OCI-LY3 (cell line): ENCODE measurements around the gene PALM3.
A peak's percentile ranks its signal among the peaks of the same experiment; 100 is the strongest.

ENCODE experiments used
- H2AFZ ChIP-seq: fragments of 200-600, 300-600 bp; shearing (Covaris generic); 2 replicates; pipeline ENCODE4 v1.6.0; 2014; ENCODE audit warnings: antibody characterized with exemption, low read depth, low read length
- H3K27ac ChIP-seq: fragments of 200-600, 300-600 bp; sonication (generic); 2 replicates; pipeline ENCODE4 v1.5.1; 2014; ENCODE audit warnings: mild to moderate bottlenecking, low read length, moderate library complexity, mixed read lengths
- H3K27me3 ChIP-seq: fragments of 200-600, 300-600 bp; sonication (generic); 2 replicates; pipeline ENCODE4 v1.6.1; 2014; ENCODE audit warnings: low read depth, low read length, mixed read lengths
- H3K36me3 ChIP-seq: fragments of 200-600, 300-600 bp; sonication (generic); replicated peaks from 2 replicates; pipeline ENCODE3; 2014; ENCODE audit warnings: low read depth, low read length, mixed read lengths
- H3K4me1 ChIP-seq: fragments of 300-600, 200-600 bp; sonication (generic); 2 replicates; pipeline ENCODE4 v1.6.1; 2014; ENCODE audit warnings: low read length, mixed read lengths
- H3K4me2 ChIP-seq: fragments of 200-600, 300-600 bp; sonication (generic); 2 replicates; pipeline ENCODE4 v1.6.1; 2014; ENCODE audit warnings: low read length, mixed read lengths
- H3K4me3 ChIP-seq: fragments of 300-600, 200-600 bp; sonication (generic); 2 replicates; pipeline ENCODE4 v1.5.1; 2014; ENCODE audit warnings: antibody characterized with exemption, mild to moderate bottlenecking, low read length, moderate library complexity
- H3K79me2 ChIP-seq: fragments of 300-600, 200-600 bp; shearing (Covaris generic); 2 replicates; pipeline ENCODE4 v1.6.1; 2014; ENCODE audit warnings: mild to moderate bottlenecking, low read length, mixed read lengths
- H3K9ac ChIP-seq: fragments of 300-600, 200-600 bp; shearing (Covaris generic); 2 replicates; pipeline ENCODE4 v1.6.0; 2014; ENCODE audit warnings: mild to moderate bottlenecking, low read length, moderate library complexity
- H3K9me3 ChIP-seq: fragments of 200-600, 300-600 bp; shearing (Covaris generic); 2 replicates; pipeline ENCODE4 v1.6.1; 2014; ENCODE audit warnings: low read length, mixed read lengths; ENCODE audit not compliant: insufficient read depth
- H4K20me1 ChIP-seq: fragments of 200-600, 300-600 bp; sonication (generic); 2 replicates; pipeline ENCODE4 v1.6.1; 2016; ENCODE audit warnings: low read length, mixed read lengths; ENCODE audit not compliant: insufficient read depth
- EZH2phosphoT487 ChIP-seq: fragments of 200-600 bp; shearing (Covaris generic); IDR thresholded peaks from 2 replicates; pipeline ENCODE4 v1.6.1; 2018; ENCODE audit warnings: antibody characterized with exemption, mixed run types, low read depth
- TF ChIP-seq, protein P1 (sequence below): fragments of 200-600, 300-600 bp; sonication (generic); IDR thresholded peaks from 2 replicates; pipeline ENCODE4 v1.5.1; 2014; ENCODE audit warnings: antibody characterized with exemption, low read length, low read depth

PALM3 gene

DNA sequence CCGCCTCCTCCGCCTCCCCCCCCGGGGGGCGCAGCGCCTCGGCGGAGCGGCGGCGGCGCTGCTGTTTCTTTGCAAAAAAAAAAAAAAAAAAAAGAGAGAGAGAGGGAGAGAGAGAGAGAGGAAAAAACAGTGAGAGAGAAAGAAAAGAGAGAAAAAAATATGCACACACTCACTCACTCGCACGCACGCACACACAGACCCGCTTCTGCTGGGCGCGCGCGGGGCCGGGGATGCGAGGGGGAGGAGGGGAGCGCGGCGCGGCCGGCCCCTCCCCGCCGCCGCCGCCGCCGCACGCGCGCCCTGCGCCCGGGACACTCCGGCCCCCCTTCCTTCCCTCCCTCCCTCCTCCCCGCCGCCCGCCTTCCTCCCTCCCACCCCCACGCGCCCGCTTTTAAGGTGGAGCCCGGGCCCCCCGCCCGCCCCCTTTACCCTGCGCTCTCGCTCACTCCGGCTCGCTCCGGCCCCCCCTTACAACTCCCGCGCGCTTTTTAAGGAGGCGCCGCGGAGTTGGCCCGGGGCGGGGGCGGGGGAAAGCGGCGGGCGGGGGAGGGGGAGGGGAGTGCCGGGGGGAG, 28.7 kb upstream of the PALM3 start, which contains the start of gene SAMD1:
SAMD1 (minus strand) TSS at position 243 of the 572 bp plus-strand sequence.
- Histone ChIP-seq H2AFZ (0 out of 2 replicates have a peak within 1 kb of the TSS, but pooled peaks have one; percentile 36), H3K27ac (peak within 1 kb of the TSS; percentile 76), H4K20me1 (no peaks in the 10 kb centered on the region), H3K4me3 (peak within 1 kb of the TSS; percentile 88), H3K9me3 (peaks cover 7% of the 10 kb centered on the region; the same call in 1 of the 2 replicates), H3K27me3 (no peaks in the 10 kb centered on the region), H3K9ac (peak within 1 kb of the TSS; percentile 89), H3K79me2 (no peaks in the 10 kb centered on the region), H3K4me2 (peak within 1 kb of the TSS; percentile 92), H3K36me3 (peaks cover 23% of the 10 kb centered on the region), H3K4me1 (peaks cover 12% of the 10 kb centered on the region)
- no peak for TF ChIP-seq EZH2phosphoT487

DNA sequence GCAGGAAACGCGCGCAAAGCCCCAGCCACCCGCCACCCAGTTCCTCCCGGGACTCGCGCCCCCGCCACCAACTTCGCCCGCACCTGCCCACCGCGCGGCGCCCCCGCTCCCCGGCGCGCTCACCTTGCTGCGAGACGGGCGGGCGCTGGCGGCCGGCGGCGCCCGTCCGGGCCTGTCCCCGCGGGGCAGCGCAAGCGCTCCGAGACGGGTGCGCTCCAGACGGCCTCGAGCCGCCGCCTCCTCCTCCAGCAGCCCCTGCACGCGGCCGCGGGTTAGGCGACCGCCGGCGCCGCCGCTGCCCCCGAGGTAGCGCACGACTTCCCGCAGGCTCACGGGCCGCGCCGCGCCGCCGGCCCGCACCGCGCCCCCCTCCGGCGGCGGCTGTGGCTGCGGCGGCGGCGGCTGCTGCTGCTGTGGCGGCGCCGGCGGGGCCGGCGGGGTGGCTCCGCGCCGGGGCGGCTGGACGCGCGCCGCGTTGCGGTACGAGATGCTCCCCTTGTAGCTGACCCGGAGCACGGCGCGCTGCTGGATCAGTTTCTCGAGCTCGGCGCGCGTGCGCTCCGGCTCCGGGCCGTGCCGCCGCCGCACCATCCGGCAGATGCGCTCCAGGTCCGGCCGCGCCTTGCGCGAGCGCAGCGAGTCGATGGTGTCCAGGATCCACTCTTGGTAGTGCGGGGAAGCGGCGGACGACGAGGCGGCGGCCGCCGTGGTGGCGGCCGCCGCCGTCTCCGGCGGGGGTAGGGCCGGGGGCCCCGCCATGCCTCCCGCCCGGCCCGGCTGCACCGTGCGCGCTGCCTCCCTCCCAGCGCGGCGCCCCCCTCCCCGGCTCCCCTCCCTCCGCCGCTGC, 28.0 kb upstream of the PALM3 start:
- Histone ChIP-seq H3K27me3 (no peaks in the 10 kb centered on the region), H3K36me3 (peaks cover 23% of the 10 kb centered on the region), H3K9ac (peak overlapping the region; percentile 76), H3K4me1 (peaks cover 12% of the 10 kb centered on the region), H3K9me3 (peaks cover 7% of the 10 kb centered on the region; the same call in 1 of the 2 replicates), H3K27ac (peak overlapping the region; percentile 54; the same call in 1 of the 2 replicates), H3K4me3 (peak overlapping the region; percentile 88), H4K20me1 (no peaks in the 10 kb centered on the region), H3K4me2 (peak overlapping the region; percentile 86), H3K79me2 (no peaks in the 10 kb centered on the region), H2AFZ (peak overlapping the region; percentile 36; the same call in 1 of the 2 replicates)
- TF ChIP-seq EZH2phosphoT487 = no peak
- TF ChIP-seq, protein P1, sequence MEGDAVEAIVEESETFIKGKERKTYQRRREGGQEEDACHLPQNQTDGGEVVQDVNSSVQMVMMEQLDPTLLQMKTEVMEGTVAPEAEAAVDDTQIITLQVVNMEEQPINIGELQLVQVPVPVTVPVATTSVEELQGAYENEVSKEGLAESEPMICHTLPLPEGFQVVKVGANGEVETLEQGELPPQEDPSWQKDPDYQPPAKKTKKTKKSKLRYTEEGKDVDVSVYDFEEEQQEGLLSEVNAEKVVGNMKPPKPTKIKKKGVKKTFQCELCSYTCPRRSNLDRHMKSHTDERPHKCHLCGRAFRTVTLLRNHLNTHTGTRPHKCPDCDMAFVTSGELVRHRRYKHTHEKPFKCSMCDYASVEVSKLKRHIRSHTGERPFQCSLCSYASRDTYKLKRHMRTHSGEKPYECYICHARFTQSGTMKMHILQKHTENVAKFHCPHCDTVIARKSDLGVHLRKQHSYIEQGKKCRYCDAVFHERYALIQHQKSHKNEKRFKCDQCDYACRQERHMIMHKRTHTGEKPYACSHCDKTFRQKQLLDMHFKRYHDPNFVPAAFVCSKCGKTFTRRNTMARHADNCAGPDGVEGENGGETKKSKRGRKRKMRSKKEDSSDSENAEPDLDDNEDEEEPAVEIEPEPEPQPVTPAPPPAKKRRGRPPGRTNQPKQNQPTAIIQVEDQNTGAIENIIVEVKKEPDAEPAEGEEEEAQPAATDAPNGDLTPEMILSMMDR = no peak

DNA sequence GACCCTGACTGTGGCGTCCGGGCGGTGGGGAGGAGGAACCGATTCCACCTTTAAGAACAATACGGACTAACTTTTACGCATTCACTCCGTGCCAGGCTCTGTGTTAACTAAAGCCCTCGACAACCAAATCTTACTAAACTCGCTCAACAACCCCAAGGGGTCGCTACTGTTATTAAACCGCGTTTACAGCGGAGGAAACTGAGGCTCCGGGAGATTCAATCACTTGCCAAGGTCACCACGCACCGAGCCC, 27.5 kb upstream of the PALM3 start:
- Histone ChIP-seq H3K9me3 (peaks cover 7% of the 10 kb centered on the region; the same call in 1 of the 2 replicates), H3K9ac (peak overlapping the region; percentile 53), H2AFZ (peak overlapping the region; percentile 36; the same call in 1 of the 2 replicates), H3K27me3 (no peaks in the 10 kb centered on the region), H3K27ac (no peak overlapping the region), H3K4me1 (peaks cover 12% of the 10 kb centered on the region), H3K4me2 (peak overlapping the region; percentile 86), H3K36me3 (peaks cover 23% of the 10 kb centered on the region), H3K79me2 (no peaks in the 10 kb centered on the region), H4K20me1 (no peaks in the 10 kb centered on the region), H3K4me3 (peak overlapping the region; percentile 88)
- TF ChIP-seq, protein P1 = peak; percentile 32; the same call in 1 of the 2 replicates
- TF ChIP-seq EZH2phosphoT487 = no peak

DNA sequence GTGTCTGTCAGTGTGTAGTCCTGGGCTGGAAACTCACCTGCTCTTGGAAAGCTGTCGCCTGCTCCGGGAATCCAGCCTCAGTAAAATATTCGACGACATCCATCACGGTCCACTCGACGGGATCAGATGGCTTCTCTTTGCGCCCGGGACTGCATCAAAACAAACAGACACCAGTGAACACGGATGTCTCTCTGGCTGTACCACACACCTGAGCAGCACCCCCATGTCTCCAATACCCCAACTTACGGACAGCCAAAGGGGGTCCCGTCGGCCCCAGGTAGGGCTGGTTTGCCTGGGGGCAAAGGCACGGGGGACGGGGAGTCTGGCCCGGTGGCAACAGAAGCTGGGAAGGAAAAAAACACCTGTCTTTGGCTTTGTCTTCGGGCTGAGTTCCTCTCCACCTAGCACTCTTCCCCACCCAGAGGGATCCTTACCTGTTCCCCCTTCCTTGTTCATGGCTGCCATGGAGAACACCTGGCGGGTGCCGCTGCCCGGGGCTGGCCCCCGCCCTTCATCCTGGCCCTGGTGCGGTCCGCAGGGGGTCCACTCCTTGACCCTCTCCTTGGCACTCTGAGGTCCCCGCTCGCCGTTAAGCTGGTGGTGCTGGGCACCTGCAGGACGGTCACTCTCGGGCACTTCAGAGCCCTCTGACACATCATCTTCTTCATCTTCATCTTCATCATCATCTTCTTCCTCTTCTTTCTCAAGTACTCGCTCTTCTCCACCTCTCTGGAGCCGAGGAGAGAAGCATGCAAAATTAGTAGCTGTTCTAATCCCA, 26.9 kb upstream of the PALM3 start:
- Histone ChIP-seq H3K79me2 (no peaks in the 10 kb centered on the region), H3K4me3 (peak overlapping the region; percentile 88), H3K9me3 (peaks cover 7% of the 10 kb centered on the region; the same call in 1 of the 2 replicates), H3K4me2 (peak overlapping the region; percentile 86), H3K9ac (peak overlapping the region; percentile 53), H2AFZ (0 out of 2 replicates have a peak overlapping the region, but pooled peaks have one; percentile 36), H3K36me3 (peaks cover 23% of the 10 kb centered on the region), H3K4me1 (peaks cover 12% of the 10 kb centered on the region), H4K20me1 (no peaks in the 10 kb centered on the region), H3K27me3 (no peaks in the 10 kb centered on the region), H3K27ac (no peak overlapping the region)
- TF ChIP-seq, protein P1 = no peak
- no peak for TF ChIP-seq EZH2phosphoT487
